Panc1 (cell line): Measurements from ENCODE around the gene NPLOC4. TPM values are rescaled to one million over a fixed set of nuclear protein-coding genes. Genes with fewer than 3 reads are reported as not detected.
A peak's percentile ranks its signal among the peaks of the same experiment; 100 is the strongest.

Experiments
- ATAC-seq: fragments of 200-7000 bp; cut with Tn5 transposase; 2 replicates; pipeline ENCODE4 v1.9.1; 2020; ENCODE audit warnings: mild to moderate bottlenecking, moderate library complexity
- BruUV-seq: library from RNA; stranded (reverse); fragments of 400-500 nt; replicated peaks from 2 replicates; lab custom pipeline; 2021; lab: Mats Ljungman, UMichigan
- CTCF ChIA-PET: fragments of 300-600 bp; sonication (Branson Sonifier 250); formaldehyde crosslinking; loops from one replicate; lab custom pipeline; 2022; ENCODE audit warnings: antibody characterized with exemption; lab: Charles Lee
- POLR2A ChIA-PET: fragments of 300-600 bp; sonication (Branson Sonifier 250); formaldehyde crosslinking; loops from one replicate; lab custom pipeline; 2022; ENCODE audit warnings: antibody characterized with exemption; lab: Charles Lee
- DNase-seq: peaks from one replicate; pipeline ENCODE4 v3.0.0-alpha.2; 2010; ENCODE audit warnings: low read depth, low spot score
- H3K27ac ChIP-seq: 2 replicates; pipeline ENCODE4 v1.5.1; 2011; ENCODE audit warnings: mild to moderate bottlenecking, low read length, inconsistent platforms
- H3K27me3 ChIP-seq: fragments of 200-500 bp; sonication (Bioruptor generic); 2 replicates; pipeline ENCODE4 v1.6.0; 2014; ENCODE audit warnings: low read length, inconsistent platforms; ENCODE audit not compliant: control insufficient read depth, insufficient read depth
- H3K36me3 ChIP-seq: fragments of 200-500 bp; sonication (Bioruptor generic); 2 replicates; pipeline ENCODE4 v1.5.1; 2014; ENCODE audit warnings: inconsistent platforms, mild to moderate bottlenecking, low read length, moderate library complexity; ENCODE audit not compliant: control insufficient read depth, insufficient read depth
- H3K4me1 ChIP-seq: 2 replicates; pipeline ENCODE4 v1.5.1; 2011; ENCODE audit warnings: inconsistent platforms, mild to moderate bottlenecking, low read length, moderate library complexity; ENCODE audit not compliant: control insufficient read depth, insufficient read depth
- H3K4me3 ChIP-seq, 2 experiments: 2 replicates each; pipeline ENCODE4 v1.5.1; 2011 to 2012; ENCODE audit warnings: low read depth in 2 of 2, low read length in 2 of 2, mild to moderate bottlenecking in 2 of 2, inconsistent platforms in 1 of 2, moderate library complexity in 1 of 2
- H3K9me3 ChIP-seq: fragments of 200-500 bp; sonication (Bioruptor generic); 2 replicates; pipeline ENCODE4 v1.5.1; 2014; ENCODE audit warnings: low read depth, mild to moderate bottlenecking, inconsistent platforms, low read length, moderate library complexity; ENCODE audit not compliant: control insufficient read depth, insufficient read depth
- POLR2AphosphoS5 ChIP-seq: IDR thresholded peaks from 2 replicates; pipeline ENCODE4 v1.6.1; 2012; ENCODE audit warnings: mild to moderate bottlenecking, low read depth, low read length, moderate library complexity
- SIN3A ChIP-seq: IDR thresholded peaks from 2 replicates; pipeline ENCODE4 v1.6.1; 2012; ENCODE audit warnings: low read depth, mild to moderate bottlenecking, low read length, moderate library complexity, borderline replicate concordance; ENCODE audit not compliant: insufficient read depth
- TCF7L2 ChIP-seq: IDR thresholded peaks from 2 replicates; pipeline ENCODE4 v1.6.1; 2011; ENCODE audit warnings: mild to moderate bottlenecking, low read depth, low read length, inconsistent platforms
- in situ Hi-C: cut with HindIII; loops from 2 replicates; pipeline ENCODE4 v1.10.0; 2016; ENCODE audit warnings: low sequenced_read_pairs, low pct_unique_long_range_greater_than_20kb
- intact Hi-C: fragments of 100-400 bp; cut with micrococcal nuclease; formaldehyde crosslinking; loops from one replicate; pipeline ENCODE4 v1.10.0; 2022; ENCODE audit not compliant: unreplicated experiment
- total RNA-seq: library from RNA; stranded (reverse); gene quantifications from one replicate; pipeline ENCODE4 v1.2.1, GENCODE V29; 2021; ENCODE audit not compliant: unreplicated experiment
- TF ChIP-seq, protein P1 (sequence below), 2 experiments: IDR thresholded peaks; 2 replicates each; pipeline ENCODE4 v1.6.1; 2011 to 2012; ENCODE audit warnings: low read depth in 2 of 2, control low read depth in 1 of 2, low read length in 1 of 2, mild to moderate bottlenecking in 1 of 2, moderate library complexity in 1 of 2; ENCODE audit not compliant: insufficient read depth in 1 of 2
- TF ChIP-seq, protein P2 (sequence below): fragments of 450-650 bp; IDR thresholded peaks from 2 replicates; pipeline ENCODE4 v1.5.1; 2017; ENCODE audit warnings: mild to moderate bottlenecking

Gene NPLOC4
- total RNA-seq, 1 experiment from 2014 or later, result 246 TPM

DNA sequence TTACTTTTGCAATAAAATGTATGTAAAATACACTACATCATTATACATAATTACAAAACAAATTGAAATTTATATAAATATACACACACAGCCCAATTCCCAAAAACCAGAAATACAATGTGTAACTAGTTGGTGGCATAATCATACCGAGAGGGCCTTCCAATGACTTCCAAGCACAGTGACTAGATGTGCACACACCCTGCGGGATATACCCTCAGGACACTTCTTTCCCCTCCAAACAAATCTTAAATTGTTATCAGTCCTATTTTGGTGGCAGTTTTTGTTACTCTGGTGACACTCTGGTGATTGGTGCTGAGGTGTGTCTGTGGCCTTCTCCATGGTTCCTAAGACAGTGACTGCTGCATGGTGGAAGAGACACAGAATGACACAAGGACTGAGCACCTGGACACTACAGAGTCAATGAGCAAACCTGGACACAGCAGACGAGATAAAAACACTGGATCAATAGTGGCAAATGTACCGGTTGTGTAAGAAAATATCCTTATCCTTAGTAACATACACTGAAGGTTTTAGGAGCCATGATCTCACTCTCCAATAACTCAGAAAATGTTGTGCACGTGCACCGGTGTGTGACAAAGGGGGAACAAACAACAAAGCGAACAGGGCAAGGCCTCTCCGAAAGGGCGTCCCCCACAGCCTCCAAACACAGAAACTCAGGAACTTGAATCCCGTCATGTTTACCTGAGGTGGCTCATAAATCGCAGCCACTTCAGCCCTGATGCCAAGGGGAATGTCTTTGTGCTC, 32.9 kb downstream of the NPLOC4 start:
- DNase-seq, result no peak
- in situ Hi-C loops (no loop called here), intact Hi-C loops (loop anchor here (5.0 kb wide), 1 partner anchor 47 kb away; no protein-coding TSS in a partner anchor)
- TF ChIP-seq TCF7L2 (no peak), POLR2AphosphoS5 (no peak), SIN3A (no peak)
- TF ChIP-seq, protein P1, sequence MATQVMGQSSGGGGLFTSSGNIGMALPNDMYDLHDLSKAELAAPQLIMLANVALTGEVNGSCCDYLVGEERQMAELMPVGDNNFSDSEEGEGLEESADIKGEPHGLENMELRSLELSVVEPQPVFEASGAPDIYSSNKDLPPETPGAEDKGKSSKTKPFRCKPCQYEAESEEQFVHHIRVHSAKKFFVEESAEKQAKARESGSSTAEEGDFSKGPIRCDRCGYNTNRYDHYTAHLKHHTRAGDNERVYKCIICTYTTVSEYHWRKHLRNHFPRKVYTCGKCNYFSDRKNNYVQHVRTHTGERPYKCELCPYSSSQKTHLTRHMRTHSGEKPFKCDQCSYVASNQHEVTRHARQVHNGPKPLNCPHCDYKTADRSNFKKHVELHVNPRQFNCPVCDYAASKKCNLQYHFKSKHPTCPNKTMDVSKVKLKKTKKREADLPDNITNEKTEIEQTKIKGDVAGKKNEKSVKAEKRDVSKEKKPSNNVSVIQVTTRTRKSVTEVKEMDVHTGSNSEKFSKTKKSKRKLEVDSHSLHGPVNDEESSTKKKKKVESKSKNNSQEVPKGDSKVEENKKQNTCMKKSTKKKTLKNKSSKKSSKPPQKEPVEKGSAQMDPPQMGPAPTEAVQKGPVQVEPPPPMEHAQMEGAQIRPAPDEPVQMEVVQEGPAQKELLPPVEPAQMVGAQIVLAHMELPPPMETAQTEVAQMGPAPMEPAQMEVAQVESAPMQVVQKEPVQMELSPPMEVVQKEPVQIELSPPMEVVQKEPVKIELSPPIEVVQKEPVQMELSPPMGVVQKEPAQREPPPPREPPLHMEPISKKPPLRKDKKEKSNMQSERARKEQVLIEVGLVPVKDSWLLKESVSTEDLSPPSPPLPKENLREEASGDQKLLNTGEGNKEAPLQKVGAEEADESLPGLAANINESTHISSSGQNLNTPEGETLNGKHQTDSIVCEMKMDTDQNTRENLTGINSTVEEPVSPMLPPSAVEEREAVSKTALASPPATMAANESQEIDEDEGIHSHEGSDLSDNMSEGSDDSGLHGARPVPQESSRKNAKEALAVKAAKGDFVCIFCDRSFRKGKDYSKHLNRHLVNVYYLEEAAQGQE (IDR thresholded peaks at IDR 0.05; ENCODE audit: insufficient read depth in 1 of 2, low read depth in 2 of 2, low read length in 1 of 2), result no peak
- TF ChIP-seq, protein P2, sequence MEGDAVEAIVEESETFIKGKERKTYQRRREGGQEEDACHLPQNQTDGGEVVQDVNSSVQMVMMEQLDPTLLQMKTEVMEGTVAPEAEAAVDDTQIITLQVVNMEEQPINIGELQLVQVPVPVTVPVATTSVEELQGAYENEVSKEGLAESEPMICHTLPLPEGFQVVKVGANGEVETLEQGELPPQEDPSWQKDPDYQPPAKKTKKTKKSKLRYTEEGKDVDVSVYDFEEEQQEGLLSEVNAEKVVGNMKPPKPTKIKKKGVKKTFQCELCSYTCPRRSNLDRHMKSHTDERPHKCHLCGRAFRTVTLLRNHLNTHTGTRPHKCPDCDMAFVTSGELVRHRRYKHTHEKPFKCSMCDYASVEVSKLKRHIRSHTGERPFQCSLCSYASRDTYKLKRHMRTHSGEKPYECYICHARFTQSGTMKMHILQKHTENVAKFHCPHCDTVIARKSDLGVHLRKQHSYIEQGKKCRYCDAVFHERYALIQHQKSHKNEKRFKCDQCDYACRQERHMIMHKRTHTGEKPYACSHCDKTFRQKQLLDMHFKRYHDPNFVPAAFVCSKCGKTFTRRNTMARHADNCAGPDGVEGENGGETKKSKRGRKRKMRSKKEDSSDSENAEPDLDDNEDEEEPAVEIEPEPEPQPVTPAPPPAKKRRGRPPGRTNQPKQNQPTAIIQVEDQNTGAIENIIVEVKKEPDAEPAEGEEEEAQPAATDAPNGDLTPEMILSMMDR, result no peak
- H3K9me3 ChIP-seq, result no peaks in the 10 kb centered on the region
- peaks cover 25% of the 10 kb centered on the region for H3K4me1 ChIP-seq
- TSS peak; percentile 16 for BruUV-seq
- ChIA-PET CTCF (no interaction called here), POLR2A (no interaction called here)
- H3K27ac ChIP-seq, result peak overlapping the region; percentile 60
- H3K27me3 ChIP-seq, result no peaks in the 10 kb centered on the region
- no peak for ATAC-seq
- no peak overlapping the region for H3K4me3 ChIP-seq
- peaks cover 46% of the 10 kb centered on the region for H3K36me3 ChIP-seq

- TF ChIP-seq, protein P2, result peak; percentile 93
- TF ChIP-seq POLR2AphosphoS5, result no peak
- TF ChIP-seq SIN3A, result no peak
- BruUV-seq, result no TSS peak
- Histone ChIP-seq H3K4me3 (no peak overlapping the region), H3K4me1 (peaks cover 24% of the 10 kb centered on the region), H3K36me3 (peaks cover 40% of the 10 kb centered on the region), H3K27ac (peak overlapping the region; percentile 82), H3K27me3 (no peaks in the 10 kb centered on the region), H3K9me3 (no peaks in the 10 kb centered on the region)
- DNase-seq (peak; percentile 42), ATAC-seq (peak; percentile 96)
- ChIA-PET POLR2A (no interaction called here), CTCF (no interaction called here)
- intact Hi-C loops, result loop anchor here (5.0 kb wide), 1 partner anchor 44 kb away; no protein-coding TSS in a partner anchor
- in situ Hi-C loops, result no loop called here
These were observed 35.3 kb downstream of the NPLOC4 start for GRCh38 chr17:81601525-81602120.
